Smooth muscle cell (in vitro differentiated cells): ENCODE measurements around the gene TRAF2. TPM values are rescaled to one million over a fixed set of nuclear protein-coding genes. Genes with fewer than 3 reads are reported as not detected.

ENCODE experiments used
- DNase-seq: peaks from one replicate; lab custom pipeline; 2025; ENCODE audit not compliant: unreplicated experiment; lab: John Stamatoyannopoulos, UW
- H2AFZ ChIP-seq: fragments of 200-600 bp; sonication (generic); 2 replicates; pipeline ENCODE4 v1.6.0; 2016; ENCODE audit warnings: antibody characterized with exemption, low read depth, mild to moderate bottlenecking
- H3F3A ChIP-seq: fragments of 200-600 bp; sonication (generic); 2 replicates; pipeline ENCODE4 v1.6.0; 2017; ENCODE audit warnings: antibody characterized with exemption, low read depth
- H3K27ac ChIP-seq: fragments of 200-600 bp; sonication (generic); 2 replicates; pipeline ENCODE4 v1.5.1; 2016; ENCODE audit warnings: low read depth, mild to moderate bottlenecking
- H3K27me3 ChIP-seq: fragments of 200-600 bp; sonication (generic); 2 replicates; pipeline ENCODE4 v1.6.1; 2016; ENCODE audit warnings: low read depth, mild to moderate bottlenecking
- H3K36me3 ChIP-seq: fragments of 200-600 bp; sonication (generic); 2 replicates; pipeline ENCODE4 v1.5.1; 2016; ENCODE audit warnings: low read depth
- H3K4me1 ChIP-seq: fragments of 200-600 bp; sonication (generic); 2 replicates; pipeline ENCODE4 v1.5.1; 2016; ENCODE audit warnings: low read depth
- H3K4me2 ChIP-seq: fragments of 200-600 bp; sonication (generic); 2 replicates; pipeline ENCODE4 v1.6.0; 2016; ENCODE audit warnings: mild to moderate bottlenecking
- H3K4me3 ChIP-seq: fragments of 200-600 bp; sonication (generic); 2 replicates; pipeline ENCODE4 v1.5.1; 2016; ENCODE audit warnings: mild to moderate bottlenecking
- H3K79me2 ChIP-seq: fragments of 200-600 bp; sonication (generic); 2 replicates; pipeline ENCODE4 v1.6.0; 2016; ENCODE audit warnings: low read depth, mild to moderate bottlenecking
- H3K9ac ChIP-seq: fragments of 200-600 bp; sonication (generic); 2 replicates; pipeline ENCODE4 v1.6.0; 2016; ENCODE audit warnings: low read depth
- H3K9me3 ChIP-seq: fragments of 200-600 bp; sonication (generic); replicated peaks from 2 replicates; pipeline ENCODE4 v1.5.1; 2016; ENCODE audit warnings: low read depth
- H4K20me1 ChIP-seq: fragments of 200-600 bp; sonication (generic); 2 replicates; pipeline ENCODE4 v1.6.0; 2016; ENCODE audit warnings: low read depth
- CTCF ChIP-seq: fragments of 200-600 bp; sonication (generic); IDR thresholded peaks from 2 replicates; pipeline ENCODE4 v1.5.1; 2017; ENCODE audit warnings: borderline replicate concordance, mild to moderate bottlenecking, antibody characterized with exemption; ENCODE audit not compliant: insufficient read depth, poor library complexity, severe bottlenecking
- WGBS: methylation state at CpG from one replicate; pipeline ENCODE4 v1.1.7; 2016; ENCODE audit warnings: low lambda C conversion rate; 5-methylcytosine and 5-hydroxymethylcytosine counted together
- polyA plus RNA-seq: library from polyadenylated mRNA; unstranded; fragments of >200 nt; fragmentation: Nextera tagmentation; extraction: Ambion mirVana; gene quantifications from 2 replicates; pipeline ENCODE4 v1.2.1, GENCODE V29; 2016
- total RNA-seq: library from RNA; depleted of rRNA; stranded (reverse); fragments of >200 nt; gene quantifications from 2 replicates; pipeline ENCODE4 v1.2.3, GENCODE V29; 2014

Gene TRAF2
- total and polyA plus RNA-seq, 2 experiments from 2014 or later, result 7.0 to 15.9 TPM

- Histone ChIP-seq H3K4me1 (no peaks in the 10 kb centered on the region), H3K79me2 (peaks cover 21% of the 10 kb centered on the region), H3K27me3 (no peaks in the 10 kb centered on the region), H3F3A (no peaks in the 10 kb centered on the region), H2AFZ (no peak overlapping the region), H3K36me3 (no peaks in the 10 kb centered on the region), H3K4me2 (peak overlapping the region; percentile 98), H3K9me3 (no peaks in the 10 kb centered on the region), H3K4me3 (peak overlapping the region; percentile 93), H4K20me1 (peaks cover 19% of the 10 kb centered on the region), H3K9ac (peak overlapping the region; percentile 89), H3K27ac (peak overlapping the region; percentile 82)
- 34% methylated on average over 55 of the region's 61 CpGs for WGBS
- no peak for DNase-seq
- TF ChIP-seq CTCF, result no peak
Observed at GRCh38 chr9:136943291-136944211, 57.2 kb downstream of the TRAF2 start.

GRCh38 chr9:136944212-136944518 lies 57.8 kb downstream of the TRAF2 start:
- no peaks in the 10 kb centered on the region for H3K36me3 ChIP-seq
- no peaks in the 10 kb centered on the region for H3F3A ChIP-seq
- H3K9ac ChIP-seq, result peak overlapping the region; percentile 89
- H3K4me2 ChIP-seq, result peak overlapping the region; percentile 98
- H2AFZ ChIP-seq, result no peak overlapping the region
- WGBS, result under 1% methylated on average over 26 of the region's 45 CpGs
- peak overlapping the region; percentile 93 for H3K4me3 ChIP-seq
- H3K4me1 ChIP-seq, result no peaks in the 10 kb centered on the region
- peak overlapping the region; percentile 82 for H3K27ac ChIP-seq
- H3K9me3 ChIP-seq, result no peaks in the 10 kb centered on the region
- peaks cover 19% of the 10 kb centered on the region for H4K20me1 ChIP-seq
- H3K79me2 ChIP-seq, result peaks cover 21% of the 10 kb centered on the region
- DNase-seq, result peak; percentile 68
- H3K27me3 ChIP-seq, result no peaks in the 10 kb centered on the region
- TF ChIP-seq CTCF, result no peak

GRCh38 chr9:136944519-136945332 lies 58.4 kb downstream of the TRAF2 start, which contains the start of the genes C8G and FBXW5:
Gene C8G (plus strand): TSS chr9:136945243. CDS start chr9:136945321, 78 bp downstream.
Gene FBXW5 (minus strand): TSS chr9:136944738. CDS start chr9:136944083, 655 bp downstream.
- H3K4me3 ChIP-seq, result peak within 1 kb of the TSS; percentile 93
- H3K27me3 ChIP-seq, result no peaks in the 10 kb centered on the region
- peaks cover 19% of the 10 kb centered on the region for H4K20me1 ChIP-seq
- peak; percentile 86 for DNase-seq
- no peak within 1 kb of the TSS for H2AFZ ChIP-seq
- H3K27ac ChIP-seq, result peak within 1 kb of the TSS; percentile 82
- H3K36me3 ChIP-seq, result no peaks in the 10 kb centered on the region
- peak within 1 kb of the TSS; percentile 98 for H3K4me2 ChIP-seq
- H3K9ac ChIP-seq, result peak within 1 kb of the TSS; percentile 89
- H3K9me3 ChIP-seq, result no peaks in the 10 kb centered on the region
- H3K4me1 ChIP-seq, result no peaks in the 10 kb centered on the region
- H3K79me2 ChIP-seq, result peaks cover 21% of the 10 kb centered on the region
- no peaks in the 10 kb centered on the region for H3F3A ChIP-seq
- WGBS, result 13% methylated on average over 34 of the region's 74 CpGs
- TF ChIP-seq CTCF, result peak; percentile 96
